Skeletal muscle cell (primary cell): ENCODE measurements around the gene ZNF697.
"Not testable (repeated sequence)": the region's sequence is repeated elsewhere in the genome, so short reads cannot be mapped to it uniquely, and the experiment has no call there.

Source experiments
- DNase-seq: peaks from one replicate; pipeline ENCODE4 v3.0.0-alpha.2; 2010; ENCODE audit warnings: low read depth
- H3K4me3 ChIP-seq: 2 replicates; pipeline ENCODE4 v1.5.1; 2011; ENCODE audit warnings: low read depth, mild to moderate bottlenecking, control low read depth, low read length, moderate library complexity

Gene ZNF697

GRCh38 chr1:119647734-119648619, at the start of gene ZNF697:
TSS of gene ZNF697 (minus strand) at chr1:119648266. CDS start at chr1:119626100, 22,166 bp downstream.
- peak within 1 kb of the TSS; percentile 91 for H3K4me3 ChIP-seq
- peak; percentile 94 for DNase-seq

- no peak overlapping the region for H3K4me3 ChIP-seq
- no peak for DNase-seq
Observed at GRCh38 chr1:119697598-119697997, 49.5 kb upstream of the ZNF697 start.

- not testable (repeated sequence) for H3K4me3 ChIP-seq, DNase-seq
Observed at GRCh38 chr1:119696863-119697262, 48.8 kb upstream of the ZNF697 start.

GRCh38 chr1:119689511-119689910, 41.4 kb upstream of the ZNF697 start:
- DNase-seq: no peak
- H3K4me3 ChIP-seq: no peak overlapping the region

GRCh38 chr1:119688810-119689209, 40.7 kb upstream of the ZNF697 start:
- no peak for DNase-seq
- no peak overlapping the region for H3K4me3 ChIP-seq

DNA sequence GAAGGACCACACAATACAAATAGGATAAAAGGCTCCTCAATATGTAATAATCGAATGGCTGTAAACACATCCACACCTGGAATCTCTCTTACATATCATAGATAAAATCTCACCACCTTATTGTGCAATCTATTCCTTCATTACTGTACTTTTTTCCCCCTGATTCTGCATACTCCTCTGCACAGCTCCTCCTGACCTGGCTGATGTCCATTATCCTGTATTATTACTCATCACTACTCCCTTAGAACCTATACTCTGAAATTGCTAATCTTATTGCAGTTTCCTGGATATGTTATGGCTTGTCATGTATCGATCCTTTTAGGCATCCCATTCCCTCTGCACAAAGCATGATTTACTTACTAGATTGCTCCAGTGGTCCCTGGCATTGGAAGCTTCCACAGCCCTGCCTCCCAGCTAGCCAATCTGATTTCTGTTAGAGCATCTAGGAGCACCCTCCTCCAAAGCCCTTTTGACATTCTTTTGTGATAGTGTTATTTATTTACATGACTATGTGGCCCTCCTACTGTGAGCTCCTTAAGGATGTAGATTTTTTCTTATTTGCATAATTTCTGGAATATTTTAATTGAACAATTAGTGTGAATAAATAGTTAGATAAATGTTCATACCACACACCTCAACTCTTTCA, 39.5 kb upstream of the ZNF697 start:
- H3K4me3 ChIP-seq: no peak overlapping the region
- DNase-seq: no peak

GRCh38 chr1:119686661-119687060, 38.6 kb upstream of the ZNF697 start:
- no peak overlapping the region for H3K4me3 ChIP-seq
- no peak for DNase-seq

DNA sequence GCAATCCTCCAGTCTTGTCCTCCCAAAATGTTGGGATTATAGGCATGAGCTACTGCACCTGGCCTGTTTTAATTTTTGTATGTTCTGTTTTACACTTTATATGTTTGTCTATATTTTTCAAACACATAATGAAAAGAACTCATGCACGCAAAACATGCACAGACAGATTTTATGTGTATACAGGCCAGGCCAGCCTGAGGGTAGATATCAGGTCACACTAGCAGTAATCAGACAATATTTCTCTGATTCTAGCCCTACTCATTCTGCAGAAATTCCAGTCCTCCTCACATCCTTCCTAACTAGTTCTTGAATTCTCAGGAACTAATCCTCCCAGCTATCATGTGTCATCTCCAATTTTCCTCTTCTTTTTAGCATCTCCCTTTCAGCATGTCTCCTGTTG, 35.8 kb upstream of the ZNF697 start:
- no peak for DNase-seq
- no peak overlapping the region for H3K4me3 ChIP-seq

GRCh38 chr1:119682141-119682540, 34.1 kb upstream of the ZNF697 start:
- DNase-seq: no peak
- no peak overlapping the region for H3K4me3 ChIP-seq

DNA sequence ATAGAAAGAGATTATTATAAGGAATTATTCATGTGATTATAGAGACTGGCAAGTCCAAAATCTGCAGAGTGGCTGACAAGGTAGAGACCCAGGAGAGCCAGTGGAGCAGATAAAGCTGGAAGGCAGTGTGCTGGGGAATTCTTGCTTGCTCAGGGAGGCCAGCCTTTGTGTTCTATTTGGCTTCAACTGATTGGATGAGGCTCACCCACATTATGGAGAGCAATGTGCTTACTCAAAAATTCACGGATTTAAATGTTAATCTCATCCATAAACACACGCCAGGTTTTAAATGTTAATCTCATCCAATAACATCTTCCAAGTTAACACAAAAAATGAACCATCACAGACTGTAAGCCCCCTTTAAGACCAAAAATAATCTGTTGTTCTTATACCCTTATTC, 33.5 kb upstream of the ZNF697 start:
- DNase-seq: no peak
- H3K4me3 ChIP-seq: no peak overlapping the region

- H3K4me3 ChIP-seq: no peak overlapping the region
- no peak for DNase-seq
Observed at GRCh38 chr1:119680723-119681122, 32.7 kb upstream of the ZNF697 start.

DNA sequence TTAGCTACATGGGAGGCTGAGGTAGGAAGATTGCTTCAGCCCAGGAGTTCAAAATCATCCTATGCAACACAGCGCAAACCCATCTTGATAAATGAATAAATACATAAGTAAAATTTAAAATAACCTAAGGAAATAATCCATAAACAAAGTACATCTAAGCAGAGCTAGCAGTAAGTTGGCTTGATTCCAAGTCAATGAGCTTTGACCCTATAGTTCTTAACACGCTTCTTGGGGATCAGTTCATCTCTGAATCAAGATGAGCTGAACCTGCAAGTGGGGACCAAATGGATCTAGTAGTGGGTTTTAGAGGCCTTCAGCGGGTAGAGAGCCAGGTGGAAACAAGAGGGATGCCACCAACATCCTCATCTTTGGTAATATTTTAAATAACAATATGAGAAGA, 32.1 kb upstream of the ZNF697 start:
- no peak overlapping the region for H3K4me3 ChIP-seq
- DNase-seq: no peak

GRCh38 chr1:119679223-119679622, 31.2 kb upstream of the ZNF697 start:
- no peak overlapping the region for H3K4me3 ChIP-seq
- DNase-seq: no peak

DNA sequence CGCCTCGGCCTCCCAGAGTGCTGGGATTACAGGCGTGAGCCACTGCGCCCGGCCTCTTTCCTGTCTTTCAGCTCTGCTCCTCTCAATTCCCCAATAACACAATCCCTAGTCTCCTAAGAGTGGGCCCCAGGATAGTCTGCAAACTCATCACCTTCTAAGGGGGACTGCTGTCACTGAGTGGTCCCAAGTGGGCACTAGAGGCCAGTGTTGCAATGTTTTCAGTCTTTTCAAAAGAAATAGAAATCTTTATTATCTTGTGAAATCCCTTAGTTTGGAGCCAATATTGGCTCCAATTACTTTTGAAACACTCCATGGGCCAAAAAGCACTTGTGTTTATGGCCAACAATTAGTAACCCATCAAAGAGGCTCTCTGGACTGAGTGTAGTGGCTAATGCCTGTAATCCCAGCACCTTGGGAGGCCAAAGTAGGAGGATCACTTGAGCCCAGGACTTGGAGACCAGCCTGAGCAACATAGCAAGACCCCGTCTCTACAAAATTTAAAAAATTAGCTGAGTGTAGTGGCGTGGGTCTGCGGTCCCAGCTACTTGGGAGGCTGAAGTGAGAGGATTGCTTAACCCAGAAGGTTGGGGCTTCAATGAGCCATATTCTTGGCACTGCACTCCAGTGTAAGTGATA, 28.6 kb upstream of the ZNF697 start:
- H3K4me3 ChIP-seq: no peak overlapping the region
- no peak for DNase-seq

- H3K4me3 ChIP-seq: peak overlapping the region; percentile 52
- DNase-seq: peak; percentile 61
Observed at GRCh38 chr1:119675349-119676345, 27.6 kb upstream of the ZNF697 start.

DNA sequence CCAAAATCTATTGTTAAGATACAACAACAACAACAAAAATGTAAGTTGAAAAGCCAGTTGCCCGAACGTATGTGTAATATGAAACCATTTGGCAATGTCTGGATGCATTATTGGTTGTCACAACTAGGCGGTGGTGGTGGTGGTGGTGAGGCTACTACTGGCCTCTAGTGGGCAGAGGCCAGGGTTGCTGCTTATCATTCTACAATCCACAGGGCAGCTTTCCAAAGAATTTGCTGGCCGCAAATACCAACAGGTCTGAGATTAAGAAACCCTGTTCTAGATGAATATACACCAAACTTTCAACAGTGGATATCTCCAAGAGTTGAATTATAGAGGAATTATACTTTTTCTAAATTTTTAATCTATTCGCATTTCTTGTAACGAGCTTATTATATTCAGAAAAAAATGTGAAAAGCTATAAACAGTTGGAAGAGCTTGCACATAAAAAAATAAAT, 26.8 kb upstream of the ZNF697 start:
- H3K4me3 ChIP-seq: peak overlapping the region; percentile 52
- peak; percentile 72 for DNase-seq

- no peak overlapping the region for H3K4me3 ChIP-seq
- DNase-seq: no peak
Observed at GRCh38 chr1:119674111-119674526, 26.1 kb upstream of the ZNF697 start.

GRCh38 chr1:119673171-119673940, 25.3 kb upstream of the ZNF697 start:
- DNase-seq: no peak

More at GRCh38 chr1:119673171-119673940, 25.3 kb upstream of the ZNF697 start:
- no peak overlapping the region for H3K4me3 ChIP-seq
